GM13977 (cell line): ENCODE data around the gene DLG2.

Experiments
- DNase-seq: peaks from one replicate; pipeline ENCODE4 v3.0.0; 2012; ENCODE audit warnings: low spot score
- in situ Hi-C: fragments of 300-500 bp; cut with MboI; formaldehyde crosslinking; loops from one replicate; pipeline ENCODE4 v1.12.0; 2022; ENCODE audit warnings: low sequenced_read_pairs, low pct_unique_long_range_greater_than_20kb, mixed read lengths, inconsistent platforms; ENCODE audit not compliant: unreplicated experiment
- TF ChIP-seq, protein P1 (sequence below): IDR thresholded peaks from 2 replicates; pipeline ENCODE4 v1.5.1; 2012; ENCODE audit warnings: mild to moderate bottlenecking, control low read depth; ENCODE audit not compliant: insufficient read depth; ENCODE audit errors: extremely low read depth, missing control alignments

Gene DLG2

DNA sequence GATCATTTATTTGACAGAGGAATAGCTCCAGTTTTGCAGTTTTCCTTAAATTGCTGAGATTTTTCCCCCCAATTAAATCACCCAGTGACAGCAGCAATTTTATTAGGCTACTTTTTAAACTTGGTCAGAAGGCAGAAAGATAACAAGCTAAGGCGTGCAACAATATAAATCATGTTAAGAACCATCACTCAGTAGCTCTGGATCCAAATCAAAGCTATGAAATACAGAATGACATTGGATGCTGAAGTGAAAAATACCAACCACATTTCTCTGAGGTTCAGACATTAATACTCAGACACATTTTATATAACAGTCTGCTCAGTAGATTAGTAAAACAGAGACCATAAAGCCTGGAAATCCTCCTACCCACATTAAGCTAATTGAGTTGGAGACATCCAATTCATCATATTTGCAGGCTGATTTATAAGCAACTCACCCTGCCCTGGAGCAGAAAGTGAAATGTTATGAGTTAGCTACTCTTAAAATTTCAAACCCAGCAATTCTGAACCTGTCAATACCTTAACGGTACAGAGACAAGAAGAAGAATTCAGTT is 1108.4 kb downstream of the DLG2 start:
- TF ChIP-seq, protein P1, sequence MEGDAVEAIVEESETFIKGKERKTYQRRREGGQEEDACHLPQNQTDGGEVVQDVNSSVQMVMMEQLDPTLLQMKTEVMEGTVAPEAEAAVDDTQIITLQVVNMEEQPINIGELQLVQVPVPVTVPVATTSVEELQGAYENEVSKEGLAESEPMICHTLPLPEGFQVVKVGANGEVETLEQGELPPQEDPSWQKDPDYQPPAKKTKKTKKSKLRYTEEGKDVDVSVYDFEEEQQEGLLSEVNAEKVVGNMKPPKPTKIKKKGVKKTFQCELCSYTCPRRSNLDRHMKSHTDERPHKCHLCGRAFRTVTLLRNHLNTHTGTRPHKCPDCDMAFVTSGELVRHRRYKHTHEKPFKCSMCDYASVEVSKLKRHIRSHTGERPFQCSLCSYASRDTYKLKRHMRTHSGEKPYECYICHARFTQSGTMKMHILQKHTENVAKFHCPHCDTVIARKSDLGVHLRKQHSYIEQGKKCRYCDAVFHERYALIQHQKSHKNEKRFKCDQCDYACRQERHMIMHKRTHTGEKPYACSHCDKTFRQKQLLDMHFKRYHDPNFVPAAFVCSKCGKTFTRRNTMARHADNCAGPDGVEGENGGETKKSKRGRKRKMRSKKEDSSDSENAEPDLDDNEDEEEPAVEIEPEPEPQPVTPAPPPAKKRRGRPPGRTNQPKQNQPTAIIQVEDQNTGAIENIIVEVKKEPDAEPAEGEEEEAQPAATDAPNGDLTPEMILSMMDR = no peak
- in situ Hi-C loops = no loop called here
- DNase-seq = no peak

DNA sequence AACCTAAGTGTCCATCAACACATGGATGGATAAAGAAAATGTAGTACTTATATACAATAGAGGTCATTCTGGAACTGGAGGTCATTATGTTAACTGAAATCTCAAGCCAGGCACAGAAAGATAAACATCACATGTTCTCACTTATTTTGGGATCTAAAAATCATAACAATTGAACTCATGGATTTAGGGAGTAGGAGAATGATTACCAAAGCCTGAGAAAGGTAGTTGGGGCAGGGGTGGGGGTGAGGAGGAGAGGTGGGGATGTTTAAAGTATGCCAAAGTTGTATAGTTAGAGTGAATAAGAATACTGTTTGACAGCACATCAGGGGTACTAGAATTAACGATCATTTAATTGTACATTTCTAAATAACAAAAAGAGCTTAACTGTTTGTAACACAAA is 1112.7 kb downstream of the DLG2 start:
- TF ChIP-seq, protein P1 = no peak
- in situ Hi-C loops = no loop called here
- no peak for DNase-seq

DNA sequence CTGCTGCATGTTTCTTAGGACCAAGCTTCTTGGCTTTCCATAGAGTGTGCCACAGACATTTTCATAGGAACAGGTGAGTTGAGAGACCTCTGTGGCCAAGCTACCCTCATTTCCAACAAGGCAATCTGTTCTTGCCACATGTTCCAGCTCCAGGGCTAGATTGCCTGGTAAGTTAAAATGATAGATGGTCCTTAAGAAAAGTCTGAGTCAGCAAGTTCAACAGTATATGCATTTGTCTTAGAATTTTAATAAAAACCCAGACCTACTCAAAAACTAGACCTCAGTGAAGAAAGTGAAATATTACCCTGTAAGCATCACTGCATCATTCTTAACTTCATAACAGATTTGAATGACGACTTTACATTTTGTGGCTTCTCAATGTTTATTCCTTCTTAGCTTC is 1123.6 kb downstream of the DLG2 start:
- in situ Hi-C loops = no loop called here

DNA sequence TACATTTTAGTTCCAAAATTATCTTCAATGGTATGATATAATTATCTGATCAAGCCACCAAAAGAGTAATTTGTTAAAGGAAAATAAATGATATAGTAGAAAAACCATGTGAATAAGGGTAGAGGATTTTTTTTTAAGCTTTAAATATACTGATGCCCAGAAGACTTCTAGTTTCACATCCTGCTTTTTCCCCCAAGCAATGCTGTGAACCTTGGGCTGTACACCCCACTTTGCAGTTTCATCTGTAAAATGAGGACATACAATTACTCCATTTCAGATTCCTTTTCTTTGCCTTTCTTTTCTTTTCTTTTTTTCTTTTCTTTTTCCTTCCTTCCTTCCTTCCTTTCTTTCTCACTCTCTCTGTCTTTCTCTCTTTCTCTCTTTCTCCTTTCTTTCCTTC is 1125.4 kb downstream of the DLG2 start:
- in situ Hi-C loops = no loop called here
- TF ChIP-seq, protein P1 = no peak
- DNase-seq = no peak

More for the DNA sequence above, 1123.6 kb downstream of the DLG2 start:
- no peak for DNase-seq
- TF ChIP-seq, protein P1 = no peak

DNA sequence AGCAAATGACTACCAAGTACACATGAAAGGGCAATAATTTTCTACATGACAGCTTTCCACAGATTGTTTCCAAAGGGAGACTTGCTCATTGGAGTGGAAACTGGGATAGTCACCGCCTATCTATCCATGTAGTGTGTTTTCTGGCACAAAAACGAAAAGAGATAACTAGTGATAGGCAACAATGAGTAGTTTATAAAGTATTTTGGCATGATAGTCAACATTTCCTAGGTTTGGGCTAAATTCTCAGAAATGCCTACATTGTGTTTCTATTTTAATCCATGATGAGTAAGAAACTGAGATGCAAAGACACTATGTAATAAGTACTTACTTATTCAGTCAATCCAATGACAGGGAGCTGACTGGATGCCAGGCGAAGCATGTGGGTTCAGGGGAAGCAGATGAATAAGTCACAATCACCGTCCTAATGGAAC is 1129.1 kb downstream of the DLG2 start:
- no peak for DNase-seq
- TF ChIP-seq, protein P1 = no peak
- in situ Hi-C loops = no loop called here

DNA sequence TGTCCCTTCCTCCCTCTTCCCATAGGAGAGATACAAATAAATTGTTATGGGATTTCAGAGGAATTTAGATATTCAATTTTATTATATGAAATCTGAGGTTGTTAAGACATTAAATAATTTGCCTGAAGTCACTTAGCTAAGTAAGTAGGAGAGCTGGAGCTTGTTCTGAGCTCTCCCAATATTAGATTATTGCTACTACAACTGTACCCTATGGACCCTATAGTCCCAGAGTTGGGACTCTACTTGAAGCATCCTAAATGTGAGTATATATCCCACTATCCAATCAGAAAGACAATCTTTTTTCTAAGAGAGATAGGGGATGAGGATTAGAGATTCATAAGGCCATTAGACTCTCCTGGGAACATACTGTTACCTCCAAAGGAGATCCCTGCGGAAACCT is 1130.0 kb downstream of the DLG2 start:
- DNase-seq = no peak
- in situ Hi-C loops = no loop called here
- TF ChIP-seq, protein P1 = no peak

DNA sequence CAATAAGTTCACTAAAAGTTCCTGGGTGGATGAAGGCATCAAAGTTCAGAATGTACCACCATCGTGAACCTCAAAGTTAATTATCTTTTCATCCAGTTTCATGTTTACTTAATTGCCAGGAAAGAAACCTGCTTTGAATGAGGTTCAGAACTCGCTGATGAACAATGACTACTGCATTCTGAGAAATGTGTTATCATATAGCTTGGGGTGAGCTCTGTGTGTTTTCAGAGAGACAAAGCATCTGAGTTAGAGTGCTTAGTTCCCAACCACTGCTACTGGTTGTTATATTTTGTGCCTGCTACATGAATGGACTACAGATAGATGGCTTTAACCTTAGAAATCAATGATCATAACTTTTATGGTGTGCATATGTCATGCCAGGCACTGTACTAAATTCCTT is 1131.0 kb downstream of the DLG2 start:
- TF ChIP-seq, protein P1 = no peak
- in situ Hi-C loops = no loop called here
- no peak for DNase-seq
